Measurements from ENCODE around the gene PDE6A.

PDE6A gene

DNA sequence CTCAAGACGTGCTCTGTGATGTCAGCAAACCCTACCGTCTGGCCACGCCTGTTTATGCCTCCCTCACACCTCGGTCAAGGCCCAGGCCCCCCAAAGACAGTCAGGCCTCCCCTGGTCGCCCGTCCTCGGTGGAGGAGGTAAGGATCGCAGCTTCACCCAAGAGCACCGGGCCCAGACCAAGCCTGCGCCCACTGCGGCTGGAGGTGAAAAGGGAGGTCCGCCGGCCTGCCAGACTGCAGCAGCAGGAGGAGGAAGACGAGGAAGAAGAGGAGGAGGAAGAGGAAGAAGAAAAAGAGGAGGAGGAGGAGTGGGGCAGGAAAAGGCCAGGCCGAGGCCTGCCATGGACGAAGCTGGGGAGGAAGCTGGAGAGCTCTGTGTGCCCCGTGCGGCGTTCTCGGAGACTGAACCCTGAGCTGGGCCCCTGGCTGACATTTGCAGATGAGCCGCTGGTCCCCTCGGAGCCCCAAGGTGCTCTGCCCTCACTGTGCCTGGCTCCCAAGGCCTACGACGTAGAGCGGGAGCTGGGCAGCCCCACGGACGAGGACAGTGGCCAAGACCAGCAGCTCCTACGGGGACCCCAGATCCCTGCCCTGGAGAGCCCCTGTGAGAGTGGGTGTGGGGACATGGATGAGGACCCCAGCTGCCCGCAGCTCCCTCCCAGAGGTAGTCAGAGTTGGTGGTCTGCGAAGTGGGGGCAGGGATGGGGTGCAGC is 111.3 kb downstream of the PDE6A start:
- no peak for DNase-seq

DNA sequence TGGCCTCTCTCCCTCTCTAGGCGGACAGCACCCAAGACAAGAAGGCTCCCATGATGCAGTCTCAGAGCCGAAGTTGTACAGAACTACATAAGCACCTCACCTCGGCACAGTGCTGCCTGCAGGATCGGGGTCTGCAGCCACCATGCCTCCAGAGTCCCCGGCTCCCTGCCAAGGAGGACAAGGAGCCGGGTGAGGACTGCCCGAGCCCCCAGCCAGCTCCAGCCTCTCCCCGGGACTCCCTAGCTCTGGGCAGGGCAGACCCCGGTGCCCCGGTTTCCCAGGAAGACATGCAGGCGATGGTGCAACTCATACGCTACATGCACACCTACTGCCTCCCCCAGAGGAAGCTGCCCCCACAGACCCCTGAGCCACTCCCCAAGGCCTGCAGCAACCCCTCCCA is 112.0 kb downstream of the PDE6A start:
- DNase-seq, result no peak

DNA sequence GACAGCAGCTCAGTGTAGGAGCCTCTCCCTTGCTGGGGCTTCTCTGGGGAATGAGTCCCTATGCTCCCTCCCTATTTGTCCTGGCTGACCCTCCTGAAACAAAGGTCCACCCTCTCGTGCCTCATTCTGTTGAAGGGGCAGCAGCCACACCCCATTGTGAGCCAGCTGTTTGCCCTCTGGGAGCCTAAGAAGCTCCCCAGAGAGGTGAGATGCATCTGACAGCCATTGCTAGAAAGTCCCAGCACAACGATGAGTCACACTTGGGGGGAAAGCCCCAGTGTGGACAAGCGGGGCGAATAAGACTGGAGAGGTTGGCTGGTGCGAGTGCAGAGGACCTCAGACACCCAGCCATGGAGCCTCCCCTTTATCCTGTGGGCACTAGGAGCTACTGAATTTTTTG is 113.1 kb downstream of the PDE6A start:
- no peak for DNase-seq

DNA sequence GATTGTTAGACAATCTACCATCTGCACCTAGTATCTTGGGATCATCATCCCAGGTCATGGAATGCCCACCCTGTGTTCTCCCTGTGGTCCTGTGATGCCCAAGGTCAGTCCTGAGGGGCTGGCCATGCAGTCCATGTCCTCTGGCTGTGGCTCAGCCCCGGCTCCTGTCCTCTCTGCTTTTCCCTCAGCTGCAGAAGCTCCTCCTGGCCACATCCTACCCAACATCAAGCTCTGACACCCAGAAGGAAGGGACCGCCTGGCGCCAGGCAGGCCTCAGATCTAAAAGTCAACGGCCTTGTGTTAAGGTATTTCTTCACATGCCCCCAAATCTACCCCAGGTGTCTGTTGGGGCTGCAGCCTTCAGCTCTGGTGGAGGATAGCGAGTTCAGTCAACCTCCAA is 114.0 kb downstream of the PDE6A start:
- no peak for DNase-seq

DNA sequence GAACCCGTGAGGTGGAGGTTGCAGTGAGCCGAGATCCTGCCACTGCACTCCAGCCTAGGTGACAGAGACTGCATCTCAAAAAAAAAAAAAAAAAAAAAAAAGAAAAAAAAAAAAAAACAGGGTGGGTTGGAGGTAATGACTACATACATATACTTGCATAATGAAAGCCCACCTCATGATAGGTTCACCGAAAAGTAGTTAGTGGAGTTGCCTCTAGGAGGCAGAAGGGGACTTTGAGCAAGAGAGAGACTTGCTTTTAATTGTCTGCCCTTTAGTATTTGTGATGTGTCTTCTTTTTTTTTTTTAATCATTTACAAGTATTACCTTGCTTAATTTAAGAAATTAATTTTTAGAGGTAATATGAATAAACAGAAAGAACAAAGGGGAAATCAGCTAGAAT is 114.6 kb downstream of the PDE6A start:
- DNase-seq, result no peak

DNA sequence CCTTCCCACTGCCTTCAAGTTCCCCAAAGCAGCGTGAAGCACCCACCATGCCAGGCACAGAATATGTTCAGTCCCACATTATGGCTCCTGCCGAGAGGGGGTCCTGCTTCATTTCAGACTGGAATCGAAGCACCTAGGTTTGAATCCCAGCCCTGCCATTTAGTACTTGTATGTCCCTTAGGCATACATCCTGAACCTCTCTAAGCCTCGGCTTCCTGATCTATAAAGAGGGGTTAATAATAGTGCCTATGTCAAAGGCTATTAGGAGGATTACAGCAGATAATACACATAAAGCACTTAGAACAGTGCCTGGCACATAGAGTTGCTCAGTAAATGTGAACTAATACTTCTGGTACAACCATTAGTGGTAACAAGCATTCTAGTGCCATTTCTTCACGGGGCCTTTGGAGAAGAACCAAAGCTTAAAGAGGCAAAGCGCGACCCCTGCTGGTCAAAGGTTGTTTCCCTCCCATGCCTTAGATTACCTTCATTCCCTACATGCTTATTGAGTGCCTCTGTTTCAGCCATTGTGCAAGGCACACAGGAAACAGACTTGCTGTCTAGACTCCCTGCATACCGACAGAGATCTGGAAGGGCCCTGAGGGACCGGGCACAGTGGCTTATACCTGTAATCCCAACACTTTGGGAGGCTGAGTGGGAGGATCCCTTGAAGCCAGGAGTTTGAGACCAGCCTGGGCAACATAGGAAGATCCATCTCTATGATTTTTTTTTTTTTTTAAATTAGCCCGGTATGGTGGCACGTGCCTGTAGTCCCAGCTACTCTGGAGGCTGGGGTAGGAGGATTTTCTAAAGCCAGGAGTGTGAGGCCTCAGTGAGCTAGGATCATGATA is 116.2 kb downstream of the PDE6A start:
- peak; percentile 58 to 80 for DNase-seq

DNA sequence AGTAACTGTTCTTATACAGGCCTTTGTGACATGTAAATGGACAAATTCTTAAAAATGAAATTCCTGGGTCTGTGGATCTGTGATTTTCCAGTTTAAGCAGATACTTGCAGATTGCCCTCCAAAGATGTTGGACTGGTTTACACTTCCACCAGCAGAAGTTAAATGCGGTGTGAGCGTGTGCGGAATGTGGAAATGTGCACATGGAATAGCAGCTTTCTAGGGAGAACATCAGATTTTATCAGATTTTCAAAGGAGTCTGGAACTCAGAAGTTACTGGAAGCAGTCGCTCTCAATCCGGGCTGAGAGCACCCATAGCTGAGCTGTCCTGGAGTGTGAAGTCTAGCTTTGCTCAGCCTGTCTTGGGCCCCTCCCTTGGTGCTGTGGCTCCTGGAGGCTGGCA is 117.0 kb downstream of the PDE6A start:
- no peak for DNase-seq

DNA sequence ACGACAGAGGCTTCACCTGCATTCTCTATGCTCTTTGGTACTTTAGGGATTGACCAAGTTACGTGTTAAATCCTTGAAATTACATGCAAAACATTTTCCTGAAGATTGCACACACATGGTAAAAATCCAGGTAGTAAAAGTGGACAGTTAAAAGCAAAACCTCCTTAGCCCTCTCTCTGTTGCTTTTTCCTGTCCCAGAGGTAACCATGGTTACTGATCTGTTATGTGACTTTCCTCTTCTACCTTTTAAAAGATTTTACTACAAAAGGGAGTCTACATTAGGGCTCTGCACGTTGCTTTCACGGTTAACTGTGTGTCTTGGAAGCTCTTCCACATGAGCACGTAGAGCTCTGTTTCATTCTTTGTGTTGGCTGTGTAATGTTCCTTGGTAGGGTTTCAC is 117.5 kb downstream of the PDE6A start:
- DNase-seq, result no peak

DNA sequence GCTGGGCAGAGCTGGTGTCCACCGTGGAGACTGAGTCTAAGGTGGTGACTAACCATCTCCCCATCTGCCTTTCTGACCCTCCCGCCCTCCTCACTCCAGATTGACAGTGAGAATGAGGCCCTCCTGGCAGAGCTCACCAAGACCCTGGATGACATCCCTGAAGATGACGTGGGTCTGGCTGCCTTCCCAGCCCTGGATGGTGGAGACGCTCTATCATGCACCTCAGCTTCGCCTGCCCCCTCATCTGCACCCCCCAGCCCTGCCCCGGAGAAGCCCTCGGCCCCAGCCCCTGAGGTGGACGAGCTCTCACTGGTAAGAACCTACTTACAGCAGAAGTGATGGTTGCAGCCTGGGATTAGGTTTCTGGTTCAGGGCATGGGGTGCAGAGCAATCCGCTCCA is 118.0 kb downstream of the PDE6A start:
- peak in 1 of 2 experiments; percentile 75 for DNase-seq

DNA sequence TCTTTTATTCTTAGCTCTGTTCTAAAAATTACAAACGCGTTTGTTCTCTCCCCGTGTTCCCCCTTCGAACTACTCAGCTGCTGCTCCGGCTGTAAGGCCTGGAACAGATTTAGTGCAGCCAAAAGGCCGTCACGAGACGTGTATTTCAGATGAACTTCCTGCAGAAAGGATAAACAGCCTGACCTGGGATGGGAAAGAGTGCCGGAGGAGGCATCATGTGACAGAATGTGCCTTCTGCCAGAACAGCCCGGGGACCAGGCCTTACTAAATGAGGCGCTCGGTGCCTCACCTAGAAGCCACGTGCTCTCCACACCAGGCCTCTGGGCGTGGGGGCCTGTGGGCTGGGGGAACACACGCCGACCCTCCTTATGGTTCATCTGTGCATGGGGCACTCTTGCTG is 119.7 kb downstream of the PDE6A start:
- no peak for DNase-seq

DNA sequence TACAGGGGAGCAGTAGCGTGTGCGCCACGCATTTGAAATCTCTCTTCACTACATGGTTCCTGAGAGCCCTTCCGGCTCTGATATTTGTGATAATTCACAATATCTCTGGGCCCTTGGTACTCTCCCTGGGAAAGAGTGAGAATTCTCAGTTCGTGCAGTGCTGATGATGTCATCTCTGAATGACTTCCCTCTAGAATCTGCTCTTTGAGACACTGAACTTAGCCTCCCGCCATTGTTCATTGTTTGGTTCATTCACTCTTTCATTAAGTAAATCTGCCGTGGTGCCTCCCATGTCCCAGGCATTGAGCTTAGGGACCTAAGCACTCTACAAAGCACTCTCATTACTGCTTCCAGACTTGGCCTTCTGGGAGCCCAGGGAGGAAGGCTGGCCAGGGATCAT is 120.5 kb downstream of the PDE6A start:
- DNase-seq, result no peak

DNA sequence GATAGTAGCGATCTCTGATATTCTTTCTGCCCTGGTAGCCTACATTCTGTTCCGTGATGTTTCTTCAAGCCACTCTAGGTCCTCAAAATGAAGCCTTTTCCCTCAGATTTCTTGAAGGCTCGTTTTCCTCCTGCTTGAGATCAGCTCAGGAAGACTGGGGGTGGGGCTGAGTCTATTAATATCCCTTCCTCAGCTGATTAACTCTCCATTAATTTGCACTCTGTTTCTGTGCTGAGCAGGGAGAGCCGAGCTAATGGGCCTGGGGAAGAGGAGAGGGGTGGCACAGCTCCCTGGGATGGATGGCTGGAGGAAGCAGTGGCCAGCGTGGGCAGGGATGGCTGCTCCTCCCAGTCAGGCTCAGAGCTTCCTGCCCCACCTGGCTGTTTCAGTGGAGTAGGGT is 121.2 kb downstream of the PDE6A start:
- no peak for DNase-seq

DNA sequence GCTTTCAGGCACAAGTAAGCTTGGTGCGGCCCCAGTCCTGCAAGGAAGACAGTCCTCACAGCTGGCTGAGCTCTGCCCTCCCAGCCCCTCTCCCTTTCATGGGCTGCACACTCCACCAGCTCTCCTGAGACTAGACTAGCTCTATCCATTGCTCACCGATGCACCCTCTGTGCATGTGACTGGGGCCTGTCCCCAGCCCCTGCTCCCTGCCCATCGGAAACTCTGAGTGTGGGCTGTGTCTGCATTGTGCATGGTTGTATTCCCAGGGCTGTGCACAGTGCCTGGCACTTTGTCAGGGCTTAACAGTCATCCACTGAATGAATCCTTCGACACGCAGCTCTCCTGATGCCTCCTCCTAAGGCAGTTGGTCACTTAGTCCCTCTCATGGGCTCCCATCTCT is 122.3 kb downstream of the PDE6A start:
- DNase-seq, result no peak

DNA sequence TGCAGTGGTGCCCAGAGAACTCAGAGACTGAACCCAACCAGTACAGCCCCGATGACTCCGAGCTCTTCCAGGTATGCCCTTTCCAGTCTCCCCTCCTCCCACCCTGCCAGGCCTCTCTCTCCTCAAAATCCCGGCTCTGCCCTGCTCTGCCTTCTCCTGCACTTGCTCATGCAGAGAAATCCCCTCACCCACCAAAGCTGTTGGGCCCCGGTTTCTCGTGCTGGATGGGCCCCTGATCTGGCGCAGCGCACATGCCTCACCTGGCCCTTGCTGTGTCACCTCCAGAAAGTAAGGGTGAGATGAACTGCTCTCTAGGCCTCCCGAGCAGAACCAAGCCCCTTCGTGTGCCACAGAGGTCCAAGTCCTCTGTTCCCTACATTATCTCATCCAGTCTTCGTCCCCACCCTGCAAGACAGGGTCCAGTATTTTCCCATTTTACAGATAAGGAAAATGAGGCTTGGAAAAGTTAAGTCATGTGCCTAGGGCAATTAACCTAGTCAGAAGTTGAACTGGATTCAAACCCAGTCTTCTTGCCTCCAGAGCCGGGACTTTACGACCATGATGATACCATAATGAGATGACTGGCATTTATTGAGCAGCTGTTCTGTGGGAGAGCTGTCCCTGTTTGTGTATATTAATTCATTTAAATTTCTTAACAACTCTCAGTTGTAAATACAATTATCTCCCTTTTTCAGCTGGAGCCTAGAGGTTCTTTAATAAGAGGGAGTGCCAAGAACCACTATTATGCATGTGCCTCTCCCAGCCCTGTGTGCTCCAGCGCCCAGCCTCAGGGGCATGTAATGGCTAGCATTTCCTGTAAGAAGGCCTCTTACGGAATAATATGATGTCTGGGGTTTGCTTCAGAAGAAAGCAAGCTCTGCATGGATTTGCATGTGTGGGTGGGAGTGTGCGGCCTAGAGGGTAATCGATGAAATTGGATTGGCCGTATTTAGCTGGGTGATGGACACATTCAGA is 123.8 kb downstream of the PDE6A start:
- no peak for DNase-seq

DNA sequence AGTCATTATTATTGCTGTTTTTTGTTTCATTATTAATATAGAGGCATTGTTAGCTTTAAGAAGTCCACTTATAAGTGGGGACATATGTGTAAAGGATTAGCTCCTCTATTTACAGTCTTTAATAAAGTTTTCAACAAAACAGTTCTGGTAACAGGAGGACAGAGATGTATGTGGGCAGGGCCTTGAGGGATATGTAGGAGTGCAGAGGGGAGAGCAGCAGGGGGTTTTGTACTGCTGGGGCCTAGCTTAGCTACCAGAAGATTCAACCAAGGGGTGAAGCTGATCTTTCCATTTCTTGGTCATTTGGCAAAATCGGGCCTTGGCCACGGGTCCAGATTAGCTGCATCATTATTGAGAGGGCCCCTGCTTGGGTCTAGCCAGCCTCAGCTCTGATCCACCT is 124.6 kb downstream of the PDE6A start:
- no peak for DNase-seq

DNA sequence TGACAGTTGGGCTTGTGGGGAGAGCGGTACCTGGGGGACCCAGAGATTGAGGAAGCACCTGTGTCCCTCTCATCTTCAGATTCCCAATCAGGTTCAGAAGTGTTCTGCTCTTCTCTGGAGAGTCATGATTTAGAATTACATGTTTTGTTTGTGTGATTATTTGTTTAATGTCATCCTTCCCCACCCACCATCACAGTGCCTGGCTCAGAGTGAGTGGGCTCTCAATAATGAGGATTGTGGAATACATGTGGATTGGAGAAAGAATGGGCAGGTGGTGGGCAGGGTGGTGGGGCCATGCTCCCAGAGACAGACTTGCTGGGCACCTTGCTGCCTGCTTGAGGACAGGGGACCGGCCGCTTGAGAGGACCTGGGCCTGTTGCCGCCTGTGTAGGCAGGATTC is 126.5 kb downstream of the PDE6A start:
- DNase-seq, result no peak

DNA sequence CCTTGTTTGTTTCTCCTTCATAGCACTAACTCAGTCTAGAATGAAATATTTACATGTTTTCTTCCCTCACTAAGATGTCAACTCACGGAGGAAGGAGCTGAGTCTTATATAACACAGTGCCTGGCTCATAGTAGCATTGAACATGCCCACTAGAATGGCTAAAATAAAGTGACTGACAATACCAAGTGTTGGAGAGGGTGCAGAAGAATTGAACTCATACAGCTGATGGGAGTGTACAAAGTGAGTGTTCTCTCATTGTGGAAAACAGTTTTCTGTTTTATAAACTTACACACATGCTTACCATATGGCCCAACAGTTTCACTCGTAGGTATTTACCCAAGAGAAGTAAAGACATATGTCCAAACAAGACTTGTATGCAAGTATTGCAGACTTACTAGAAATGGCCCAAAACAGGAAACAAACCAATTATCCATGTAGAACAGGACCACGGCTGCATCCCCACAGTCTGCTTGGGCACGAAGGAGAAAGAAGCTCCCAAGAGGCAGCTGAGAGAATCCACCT is 127.0 kb downstream of the PDE6A start:
- DNase-seq, result no peak

DNA sequence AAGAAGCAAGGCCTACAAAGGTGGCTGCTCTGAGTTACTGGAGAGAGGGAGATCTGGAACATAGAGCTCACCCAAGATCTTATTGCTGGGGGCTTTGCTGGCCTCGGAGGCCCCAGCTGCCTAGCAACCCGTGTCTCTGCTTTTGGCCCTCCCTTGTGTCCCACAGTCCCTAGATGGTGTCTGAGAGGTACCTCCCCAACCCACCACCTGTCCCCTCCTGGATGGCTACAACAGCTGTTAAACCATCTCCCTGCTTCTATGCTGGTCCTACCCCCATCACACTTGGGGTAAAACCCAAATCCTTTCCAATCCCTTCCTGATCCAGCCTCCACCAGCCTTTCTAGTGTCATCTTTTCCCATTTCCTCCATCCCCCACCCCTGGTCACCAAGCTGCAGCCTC is 127.9 kb downstream of the PDE6A start:
- DNase-seq, result no peak

DNA sequence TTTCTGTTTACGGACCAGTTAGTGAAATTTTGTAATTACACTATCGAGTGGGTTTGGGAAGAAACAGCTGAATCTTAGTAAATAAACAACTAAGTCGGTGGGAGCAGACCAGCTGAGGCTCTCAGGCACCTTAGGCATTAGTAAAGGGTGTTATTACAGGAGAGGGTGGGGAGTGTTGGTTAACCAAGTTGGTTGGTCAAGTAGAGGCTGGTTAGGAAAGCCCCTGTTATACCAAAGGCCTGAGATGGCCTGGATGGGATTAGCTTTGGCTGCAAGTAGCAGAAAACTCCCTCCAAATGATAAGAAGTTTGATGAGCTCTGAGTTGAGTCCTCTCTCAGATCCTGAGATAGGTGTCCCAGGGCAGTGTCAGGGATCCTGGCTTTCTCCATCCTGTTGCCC is 133.1 kb downstream of the PDE6A start:
- no peak for DNase-seq

DNA sequence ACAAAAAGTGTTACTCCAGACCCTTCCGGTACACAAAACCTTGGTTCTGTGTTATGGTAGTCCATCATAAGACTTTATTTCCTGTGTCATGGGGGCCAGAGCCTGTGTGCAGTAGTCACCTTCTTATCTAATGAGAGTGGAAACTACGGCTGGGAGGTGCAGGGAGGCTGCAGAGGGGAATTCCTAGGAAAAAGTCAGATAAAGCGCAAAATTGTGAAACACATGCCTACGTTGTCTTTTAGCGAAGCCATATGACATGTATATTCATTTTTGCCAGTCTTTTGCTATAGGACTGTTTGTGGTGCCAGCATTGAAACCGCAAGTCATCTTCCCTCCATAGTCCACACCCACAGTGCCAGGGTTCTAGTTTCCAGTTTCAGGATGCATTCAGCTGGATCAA is 133.7 kb downstream of the PDE6A start:
- no peak for DNase-seq

DNA sequence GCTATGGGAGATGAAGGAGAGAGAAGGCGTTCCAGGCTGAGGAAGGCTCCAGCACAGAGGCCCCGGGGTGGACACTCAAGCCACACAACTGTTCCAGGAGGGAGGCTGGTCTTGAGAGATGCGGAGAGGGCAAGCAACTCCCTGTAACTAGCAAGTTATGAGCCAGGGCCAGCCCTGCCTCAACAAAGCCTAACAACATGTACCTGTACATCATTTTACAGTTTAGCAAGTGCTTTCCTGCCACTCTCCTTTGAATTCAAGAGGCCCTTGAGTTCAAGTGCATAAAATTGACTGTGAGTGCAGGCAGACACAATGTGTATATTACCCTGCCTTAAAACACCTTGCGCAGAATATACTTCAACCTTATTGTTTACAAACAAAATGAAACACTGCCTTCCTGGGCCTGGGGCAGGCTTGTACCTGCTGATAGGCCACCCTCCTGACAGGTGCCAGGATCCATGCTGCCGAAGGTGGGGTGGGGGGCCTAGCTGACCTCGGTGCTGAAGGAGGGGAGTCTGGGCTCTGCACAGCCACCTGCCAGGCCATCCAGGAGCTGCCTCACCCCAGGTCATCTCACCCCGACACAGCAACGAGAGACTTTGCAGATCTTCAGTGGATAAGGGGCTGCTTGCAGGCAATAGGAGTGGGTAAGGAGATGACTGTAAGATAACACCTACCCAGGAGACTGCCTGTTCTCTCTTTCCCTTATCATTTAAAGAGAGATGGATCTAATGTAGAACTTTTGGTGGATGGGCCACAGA is 134.5 kb downstream of the PDE6A start:
- DNase-seq, result no peak

DNA sequence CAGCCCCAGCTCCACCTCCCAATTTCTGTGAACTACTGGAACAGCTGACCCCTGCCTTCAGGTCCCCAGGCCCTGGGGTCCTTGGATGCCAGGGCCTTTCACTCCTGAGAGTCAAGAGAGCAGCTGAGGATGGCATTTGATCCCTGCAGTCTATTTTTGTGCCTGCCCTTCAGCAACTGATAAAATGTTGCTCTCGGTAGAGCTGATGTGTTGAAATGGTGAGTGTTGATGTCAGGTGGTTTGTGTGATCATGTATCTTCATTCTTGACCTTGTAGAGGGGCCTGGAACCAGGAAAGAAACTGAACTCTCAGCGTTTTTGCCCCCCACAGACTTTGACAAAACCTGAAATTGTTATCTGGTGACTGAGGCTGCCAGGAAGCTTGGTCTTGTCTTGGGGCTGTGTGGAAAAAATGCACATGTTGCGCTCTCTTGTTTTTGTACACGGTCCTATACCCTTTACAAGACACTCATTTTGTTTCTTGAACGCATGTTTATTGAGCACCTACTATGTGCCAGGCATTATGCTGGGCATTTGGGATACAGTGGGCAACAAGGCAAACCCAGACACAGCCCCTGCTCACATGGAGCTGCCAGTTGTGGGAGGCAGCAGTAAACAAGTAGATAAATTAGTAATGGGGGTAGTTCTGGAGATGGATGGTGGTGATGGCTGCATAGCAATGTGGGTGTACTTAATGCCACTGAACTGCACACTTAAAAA is 136.2 kb downstream of the PDE6A start:
- no peak for DNase-seq

Data from NCI-H446 (cell line).